ENCODE results near the gene ZEB1. TPM values are rescaled to one million over a fixed set of nuclear protein-coding genes. Genes with fewer than 3 reads are reported as not detected.

ZEB1 gene
- total and polyA plus RNA-seq, 2 donors, result 17.8 to 71.5 TPM

DNA sequence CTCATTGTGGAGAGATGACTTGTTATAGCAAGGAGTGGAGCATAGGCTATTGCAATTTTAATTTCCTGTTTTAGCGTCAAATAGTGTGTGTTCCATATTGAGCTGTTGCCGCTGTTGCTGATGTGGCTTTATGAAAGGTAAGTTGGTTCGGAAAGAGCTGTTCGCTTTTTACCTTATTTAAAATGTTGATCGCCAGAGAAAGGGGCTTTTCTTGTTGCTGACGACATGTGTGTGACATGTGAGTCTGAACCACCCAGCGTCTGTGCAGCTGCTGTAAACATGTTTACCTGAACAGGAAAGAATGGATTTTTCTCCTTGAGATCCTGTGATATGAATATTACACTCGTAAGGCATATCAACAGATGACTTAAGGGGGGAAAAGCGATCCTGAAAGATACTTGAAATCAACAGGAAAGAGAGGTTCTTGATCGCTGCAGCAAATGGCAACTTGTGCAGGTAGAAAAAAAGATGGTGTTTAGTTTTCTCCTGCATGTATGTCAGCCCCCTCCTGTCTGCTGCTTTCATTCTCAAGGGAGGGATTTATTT, 2.5 kb downstream of the ZEB1 start:
- peaks cover 0 to 5% of the 10 kb centered on the region in 2 donors for H3K9me3 ChIP-seq (ENCODE audit: control insufficient read depth in 2 of 2, insufficient read depth in 1 of 2, low read length in 1 of 2)
- peak in 7 of 9 donors; percentile 23 to 78 (median 52) for DNase-seq (ENCODE audit: low read depth in 6 of 9, low spot score in 9 of 9)
- peak overlapping the region; percentile 89 to 92 for H3K4me3 ChIP-seq (ENCODE audit: low read length in 2 of 2)
- H3K27me3 ChIP-seq (ENCODE audit: control insufficient read depth in 2 of 2, insufficient read depth in 1 of 2, low read length in 1 of 2), result no peaks in the 10 kb centered on the region
- peaks cover 4 to 11% of the 10 kb centered on the region in 2 donors for H3K4me1 ChIP-seq (ENCODE audit: control insufficient read depth in 2 of 2, insufficient read depth in 2 of 2, low read length in 2 of 2)
- 3% methylated on average over 10 of the region's 10 CpGs for WGBS
- no peaks in the 10 kb centered on the region for H3K36me3 ChIP-seq (ENCODE audit: control insufficient read depth in 2 of 2, insufficient read depth in 2 of 2, low read length in 1 of 2)
- H3K27ac ChIP-seq (ENCODE audit: low read depth in 1 of 2, low read length in 1 of 2), result peak overlapping the region; percentile 84 to 90

GRCh38 chr10:31322647-31323046, 3.6 kb downstream of the ZEB1 start:
- Histone ChIP-seq H3K9me3 (ENCODE audit: control insufficient read depth in 2 of 2, insufficient read depth in 1 of 2, low read length in 1 of 2) (peaks cover 0 to 5% of the 10 kb centered on the region in 2 donors), H3K36me3 (ENCODE audit: control insufficient read depth in 2 of 2, insufficient read depth in 2 of 2, low read length in 1 of 2) (no peaks in the 10 kb centered on the region), H3K4me1 (ENCODE audit: control insufficient read depth in 2 of 2, insufficient read depth in 2 of 2, low read length in 2 of 2) (peaks cover 3 to 8% of the 10 kb centered on the region in 2 donors), H3K4me3 (ENCODE audit: low read length in 2 of 2) (no peak overlapping the region), H3K27ac (ENCODE audit: low read depth in 1 of 2, low read length in 1 of 2) (no peak overlapping the region), H3K27me3 (ENCODE audit: control insufficient read depth in 2 of 2, insufficient read depth in 1 of 2, low read length in 1 of 2) (no peaks in the 10 kb centered on the region)
- peak in 1 of 9 donors; percentile 51 for DNase-seq (ENCODE audit: low read depth in 6 of 9, low spot score in 9 of 9)
- WGBS, result 71% methylated on average over 2 of the region's 2 CpGs

DNA sequence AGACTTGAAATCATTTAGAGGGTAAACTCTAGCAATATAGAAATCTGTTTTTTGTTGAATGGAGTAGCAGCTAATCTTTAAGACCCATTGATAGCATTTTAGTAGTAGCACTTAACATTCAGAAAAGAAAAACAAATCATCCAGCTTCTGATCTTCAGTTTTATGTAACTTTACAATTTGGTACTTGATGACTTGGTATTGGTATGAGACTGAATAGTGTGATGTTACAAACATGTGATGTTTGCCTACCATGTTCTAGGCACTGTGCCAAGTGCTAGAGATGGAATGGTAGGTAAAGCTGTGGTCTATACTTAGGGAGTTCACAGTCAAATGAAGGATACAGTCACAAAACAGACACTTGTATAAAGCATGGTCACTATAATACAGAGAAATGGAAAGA, 21.3 kb downstream of the ZEB1 start:
- Histone ChIP-seq H3K4me1 (ENCODE audit: control insufficient read depth in 2 of 2, insufficient read depth in 2 of 2, low read length in 2 of 2) (peaks cover 6 to 12% of the 10 kb centered on the region in 2 donors), H3K36me3 (ENCODE audit: control insufficient read depth in 2 of 2, insufficient read depth in 2 of 2, low read length in 1 of 2) (no peaks in the 10 kb centered on the region), H3K9me3 (ENCODE audit: control insufficient read depth in 2 of 2, insufficient read depth in 1 of 2, low read length in 1 of 2) (no peaks in the 10 kb centered on the region), H3K27ac (ENCODE audit: low read depth in 1 of 2, low read length in 1 of 2) (no peak overlapping the region), H3K27me3 (ENCODE audit: control insufficient read depth in 2 of 2, insufficient read depth in 1 of 2, low read length in 1 of 2) (no peaks in the 10 kb centered on the region), H3K4me3 (ENCODE audit: low read length in 2 of 2) (no peak overlapping the region)
- no peak for DNase-seq (ENCODE audit: low read depth in 6 of 9, low spot score in 9 of 9)

- no peak overlapping the region for H3K4me3 ChIP-seq (ENCODE audit: low read length in 2 of 2)
- H3K27me3 ChIP-seq (ENCODE audit: control insufficient read depth in 2 of 2, insufficient read depth in 1 of 2, low read length in 1 of 2), result no peaks in the 10 kb centered on the region
- H3K36me3 ChIP-seq (ENCODE audit: control insufficient read depth in 2 of 2, insufficient read depth in 2 of 2, low read length in 1 of 2), result no peaks in the 10 kb centered on the region
- no peak overlapping the region for H3K27ac ChIP-seq (ENCODE audit: low read depth in 1 of 2, low read length in 1 of 2)
- no peak for DNase-seq (ENCODE audit: low read depth in 6 of 9, low spot score in 9 of 9)
- no peaks in the 10 kb centered on the region for H3K9me3 ChIP-seq (ENCODE audit: control insufficient read depth in 2 of 2, insufficient read depth in 1 of 2, low read length in 1 of 2)
- 20% methylated on average over 1 of the region's 1 CpG for WGBS
- peaks cover 6 to 12% of the 10 kb centered on the region in 2 donors for H3K4me1 ChIP-seq (ENCODE audit: control insufficient read depth in 2 of 2, insufficient read depth in 2 of 2, low read length in 2 of 2)
Measured at GRCh38 chr10:31341552-31341951, 22.5 kb downstream of the ZEB1 start.

- peaks cover 6 to 12% of the 10 kb centered on the region in 2 donors for H3K4me1 ChIP-seq (ENCODE audit: control insufficient read depth in 2 of 2, insufficient read depth in 2 of 2, low read length in 2 of 2)
- 84% methylated on average over 3 of the region's 3 CpGs for WGBS
- no peak overlapping the region for H3K4me3 ChIP-seq (ENCODE audit: low read length in 2 of 2)
- no peaks in the 10 kb centered on the region for H3K36me3 ChIP-seq (ENCODE audit: control insufficient read depth in 2 of 2, insufficient read depth in 2 of 2, low read length in 1 of 2)
- DNase-seq (ENCODE audit: low read depth in 6 of 9, low spot score in 9 of 9), result no peak
- H3K27ac ChIP-seq (ENCODE audit: low read depth in 1 of 2, low read length in 1 of 2), result no peak overlapping the region
- no peaks in the 10 kb centered on the region for H3K27me3 ChIP-seq (ENCODE audit: control insufficient read depth in 2 of 2, insufficient read depth in 1 of 2, low read length in 1 of 2)
- no peaks in the 10 kb centered on the region for H3K9me3 ChIP-seq (ENCODE audit: control insufficient read depth in 2 of 2, insufficient read depth in 1 of 2, low read length in 1 of 2)
Measured at GRCh38 chr10:31343009-31343408, 24.0 kb downstream of the ZEB1 start.

DNA sequence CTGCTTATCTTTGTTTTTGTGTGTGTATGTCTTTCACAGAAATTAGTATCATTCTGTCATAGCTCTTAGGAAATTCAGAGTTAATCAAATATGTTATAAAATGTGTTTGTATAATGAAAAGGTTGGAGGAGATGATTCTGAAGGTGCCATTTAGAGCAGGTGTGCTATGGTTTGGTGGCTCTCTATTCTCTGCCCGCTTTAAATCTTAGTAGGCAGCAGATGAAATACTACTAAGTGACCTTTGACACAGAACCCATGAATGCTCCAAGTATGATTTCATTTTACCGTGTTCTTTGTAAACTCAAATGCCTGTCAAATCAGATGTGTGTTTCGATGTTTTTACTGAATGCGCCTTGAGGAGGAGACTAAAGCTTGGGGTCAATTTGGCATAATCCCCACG, 24.5 kb downstream of the ZEB1 start:
- DNase-seq (ENCODE audit: low read depth in 6 of 9, low spot score in 9 of 9), result no peak
- WGBS, result 95% methylated on average over 5 of the region's 5 CpGs
- H3K27ac ChIP-seq (ENCODE audit: low read depth in 1 of 2, low read length in 1 of 2), result no peak overlapping the region
- H3K27me3 ChIP-seq (ENCODE audit: control insufficient read depth in 2 of 2, insufficient read depth in 1 of 2, low read length in 1 of 2), result no peaks in the 10 kb centered on the region
- H3K9me3 ChIP-seq (ENCODE audit: control insufficient read depth in 2 of 2, insufficient read depth in 1 of 2, low read length in 1 of 2), result no peaks in the 10 kb centered on the region
- H3K4me3 ChIP-seq (ENCODE audit: low read length in 2 of 2), result no peak overlapping the region
- H3K4me1 ChIP-seq (ENCODE audit: control insufficient read depth in 2 of 2, insufficient read depth in 2 of 2, low read length in 2 of 2), result peaks cover 6 to 12% of the 10 kb centered on the region in 2 donors
- H3K36me3 ChIP-seq (ENCODE audit: control insufficient read depth in 2 of 2, insufficient read depth in 2 of 2, low read length in 1 of 2), result no peaks in the 10 kb centered on the region

GRCh38 chr10:31345886-31346285, 26.9 kb downstream of the ZEB1 start:
- Histone ChIP-seq H3K4me1 (ENCODE audit: control insufficient read depth in 2 of 2, insufficient read depth in 2 of 2, low read length in 2 of 2) (peaks cover 6 to 8% of the 10 kb centered on the region in 2 donors), H3K4me3 (ENCODE audit: low read length in 2 of 2) (no peak overlapping the region)
- WGBS, result 81% methylated on average over 1 of the region's 1 CpG

GRCh38 chr10:31346953-31347352, 27.9 kb downstream of the ZEB1 start:
- peaks cover 0 to 2% of the 10 kb centered on the region in 2 donors for H3K4me1 ChIP-seq (ENCODE audit: control insufficient read depth in 2 of 2, insufficient read depth in 2 of 2, low read length in 2 of 2)

More at GRCh38 chr10:31345886-31346285, 26.9 kb downstream of the ZEB1 start:
- Histone ChIP-seq H3K36me3 (ENCODE audit: control insufficient read depth in 2 of 2, insufficient read depth in 2 of 2, low read length in 1 of 2) (no peaks in the 10 kb centered on the region), H3K27ac (ENCODE audit: low read depth in 1 of 2, low read length in 1 of 2) (no peak overlapping the region), H3K27me3 (ENCODE audit: control insufficient read depth in 2 of 2, insufficient read depth in 1 of 2, low read length in 1 of 2) (no peaks in the 10 kb centered on the region), H3K9me3 (ENCODE audit: control insufficient read depth in 2 of 2, insufficient read depth in 1 of 2, low read length in 1 of 2) (no peaks in the 10 kb centered on the region)
- no peak for DNase-seq (ENCODE audit: low read depth in 6 of 9, low spot score in 9 of 9)

GRCh38 chr10:31347705-31348104, 28.7 kb downstream of the ZEB1 start:
- no peak for DNase-seq (ENCODE audit: low read depth in 6 of 9, low spot score in 9 of 9)
- H3K27ac ChIP-seq (ENCODE audit: low read depth in 1 of 2, low read length in 1 of 2), result no peak overlapping the region

More at GRCh38 chr10:31346953-31347352, 27.9 kb downstream of the ZEB1 start:
- WGBS, result 72% methylated on average over 1 of the region's 1 CpG
- no peaks in the 10 kb centered on the region for H3K36me3 ChIP-seq (ENCODE audit: control insufficient read depth in 2 of 2, insufficient read depth in 2 of 2, low read length in 1 of 2)
- H3K27me3 ChIP-seq (ENCODE audit: control insufficient read depth in 2 of 2, insufficient read depth in 1 of 2, low read length in 1 of 2), result no peaks in the 10 kb centered on the region
- no peak for DNase-seq (ENCODE audit: low read depth in 6 of 9, low spot score in 9 of 9)
- no peaks in the 10 kb centered on the region for H3K9me3 ChIP-seq (ENCODE audit: control insufficient read depth in 2 of 2, insufficient read depth in 1 of 2, low read length in 1 of 2)
- no peak overlapping the region for H3K27ac ChIP-seq (ENCODE audit: low read depth in 1 of 2, low read length in 1 of 2)
- H3K4me3 ChIP-seq (ENCODE audit: low read length in 2 of 2), result no peak overlapping the region

More at GRCh38 chr10:31347705-31348104, 28.7 kb downstream of the ZEB1 start:
- Histone ChIP-seq H3K27me3 (ENCODE audit: control insufficient read depth in 2 of 2, insufficient read depth in 1 of 2, low read length in 1 of 2) (no peaks in the 10 kb centered on the region), H3K4me1 (ENCODE audit: control insufficient read depth in 2 of 2, insufficient read depth in 2 of 2, low read length in 2 of 2) (peaks cover 3 to 5% of the 10 kb centered on the region in 2 donors), H3K4me3 (ENCODE audit: low read length in 2 of 2) (no peak overlapping the region), H3K36me3 (ENCODE audit: control insufficient read depth in 2 of 2, insufficient read depth in 2 of 2, low read length in 1 of 2) (no peaks in the 10 kb centered on the region), H3K9me3 (ENCODE audit: control insufficient read depth in 2 of 2, insufficient read depth in 1 of 2, low read length in 1 of 2) (no peaks in the 10 kb centered on the region)

All from thymus (tissue), 11 donors.